GM12878 (cell line): ENCODE data around the gene CAPNS2. TPM values are rescaled to one million over a fixed set of nuclear protein-coding genes. Genes with fewer than 3 reads are reported as not detected.

Experiments used
- ATAC-seq: fragments of 200-7000 bp; cut with Tn5 transposase; 3 replicates; pipeline ENCODE4 v1.9.1; 2020; ENCODE audit warnings: mild to moderate bottlenecking, moderate library complexity
- BruUV-seq: library from RNA; stranded (reverse); fragments of 400-500 nt; replicated peaks from 2 replicates; lab custom pipeline; 2021; lab: Mats Ljungman, UMichigan
- CTCF ChIA-PET: fragments of 300-600 bp; sonication (Branson Sonifier 250); formaldehyde crosslinking; extraction: SDS; loops from one replicate; lab custom pipeline; 2021; ENCODE audit warnings: inconsistent platforms; lab: Yijun Ruan, JAX
- POLR2A ChIA-PET: fragments of 350-600 bp; formaldehyde crosslinking; extraction: SDS; loops from one replicate; lab custom pipeline; 2021; ENCODE audit warnings: inconsistent platforms; lab: Charles Lee
- RAD21 ChIA-PET: fragments of 300-600 bp; sonication (Branson Sonifier 250); formaldehyde crosslinking; loops from one replicate; lab custom pipeline; 2023; ENCODE audit warnings: antibody characterized with exemption; ENCODE audit not compliant: unreplicated experiment; lab: Charles Lee
- SMC1A ChIA-PET: fragments of 300-600 bp; sonication (Branson Sonifier 250); formaldehyde crosslinking; loops from one replicate; lab custom pipeline; 2023; ENCODE audit not compliant: unreplicated experiment, uncharacterized antibody; lab: Charles Lee
- DNase-seq: peaks from one replicate; pipeline ENCODE4 v3.0.0-alpha.2; 2011; ENCODE audit warnings: low read depth, low spot score
- FAIRE-seq: peaks from 3 replicates; lab custom pipeline; 2011; peaks lifted over from hg19 to GRCh38; lab: Jason Lieb, UNC
- H2AFZ ChIP-seq: 2 replicates; pipeline ENCODE4 v1.6.0; 2011; ENCODE audit warnings: low read depth, low read length, control low read depth; ENCODE audit not compliant: control insufficient read depth
- H3K27ac ChIP-seq: 2 replicates; pipeline ENCODE4 v1.5.1; 2011; ENCODE audit warnings: control low read depth; ENCODE audit not compliant: control insufficient read depth, insufficient read depth
- H3K27me3 ChIP-seq, 2 experiments: replicated peaks in 1 of 2; 2 replicates each; pipeline versions ENCODE4 v1.6.0 to v1.6.1; 2011; ENCODE audit warnings: low read length in 1 of 2; ENCODE audit not compliant: control insufficient read depth in 2 of 2, insufficient read depth in 2 of 2
- H3K36me3 ChIP-seq, 2 experiments: 2 replicates each; pipeline ENCODE4 v1.5.1; 2011; ENCODE audit warnings: low read length in 1 of 2; ENCODE audit not compliant: control insufficient read depth in 2 of 2, insufficient read depth in 2 of 2
- H3K4me1 ChIP-seq: 2 replicates; pipeline ENCODE4 v1.6.1; 2011; ENCODE audit warnings: mild to moderate bottlenecking, low read length, moderate library complexity, mixed read lengths; ENCODE audit not compliant: control insufficient read depth, insufficient read depth
- H3K4me2 ChIP-seq: 2 replicates; pipeline ENCODE4 v1.6.0; 2011; ENCODE audit warnings: control low read depth; ENCODE audit not compliant: control insufficient read depth, insufficient read depth
- H3K4me3 ChIP-seq: fragments of 200-600 bp; sonication (generic); 2 replicates; pipeline ENCODE4 v1.5.1; 2016
- H3K79me2 ChIP-seq: 2 replicates; pipeline ENCODE4 v1.6.0; 2011; ENCODE audit warnings: low read length; ENCODE audit not compliant: control insufficient read depth, insufficient read depth
- H3K9ac ChIP-seq: 2 replicates; pipeline ENCODE4 v1.8.0; 2011; ENCODE audit warnings: low read length, control low read depth, mixed read lengths; ENCODE audit not compliant: control insufficient read depth, insufficient read depth
- H3K9me3 ChIP-seq: replicated peaks from 3 replicates; pipeline ENCODE4 v1.5.1; 2011; ENCODE audit warnings: mild to moderate bottlenecking, low read length; ENCODE audit not compliant: control insufficient read depth, insufficient read depth
- H4K20me1 ChIP-seq: 2 replicates; pipeline ENCODE4 v1.6.0; 2011; ENCODE audit not compliant: control insufficient read depth, insufficient read depth
- GATAD2B ChIP-seq: fragments of 450-650 bp; conservative IDR thresholded peaks from 2 replicates; pipeline ENCODE4 v1.6.1; 2017; ENCODE audit warnings: low read depth, mild to moderate bottlenecking, moderate library complexity
- RFX5 ChIP-seq: IDR thresholded peaks from 2 replicates; pipeline ENCODE4 v1.6.1; 2011; ENCODE audit warnings: low read depth, low read length, improper control_type of control experiment
- SMAD5 ChIP-seq: IDR thresholded peaks from 2 replicates; pipeline ENCODE4 v1.6.1; 2016; ENCODE audit warnings: antibody characterized with exemption, low read depth
- SP1 ChIP-seq: IDR thresholded peaks from one replicate; pipeline ENCODE4 v1.6.1; 2011; ENCODE audit warnings: low read depth, low read length
- SPI1 ChIP-seq: IDR thresholded peaks from 2 replicates; pipeline ENCODE4 v1.6.1; 2011; ENCODE audit warnings: low read depth, mild to moderate bottlenecking, low read length, moderate library complexity, borderline replicate concordance; ENCODE audit not compliant: insufficient read depth
- YBX1 ChIP-seq: fragments of 450-650 bp; IDR thresholded peaks from 2 replicates; pipeline ENCODE4 v1.6.1; 2016; ENCODE audit warnings: antibody characterized with exemption
- WGBS: methylation state at CpG from one replicate; pipeline ENCODE4 v1.1.6; 2016; ENCODE audit warnings: low lambda C conversion rate; ENCODE audit not compliant: insufficient replicate concordance, insufficient coverage; ENCODE audit errors: missing lambda C conversion rate; 5-methylcytosine and 5-hydroxymethylcytosine counted together
- in situ Hi-C: fragments of 300-500 bp; cut with MboI; formaldehyde crosslinking; loops from 9 replicates; pipeline ENCODE4 v1.14.3; 2018; ENCODE audit warnings: mixed read lengths
- intact Hi-C: fragments of 100-400 bp; cut with micrococcal nuclease; formaldehyde crosslinking; loops from one replicate; pipeline ENCODE4 v1.14.2; 2022; ENCODE audit not compliant: unreplicated experiment
- polyA plus RNA-seq, 11 experiments: library from polyadenylated mRNA; depleted of rRNA in 4 of 11; unstranded in 6 of 11; stranded (reverse) in 5 of 11; fragments of >200 nt; fragmentation: Nextera tagmentation in 4 of 11; fragmentation: Illumina TruSeq in 1 of 11; extraction: Ambion mirVana in 4 of 11; extraction: Trizol in 1 of 11; gene quantifications; 1 replicate in 1 of 11; 2 replicates in 10 of 11; pipeline versions ENCODE4 v1.2.1 to v1.2.3, GENCODE V29; 2011 to 2016; ENCODE audit warnings: inconsistent platforms in 2 of 11, missing spikeins in 2 of 11, low read depth in 1 of 11
- total RNA-seq, 4 experiments: library from RNA; depleted of rRNA in 3 of 4; stranded (reverse); fragments of >200 nt in 3 of 4; fragmentation: Illumina TruSeq in 1 of 4; extraction: Trizol in 1 of 4; gene quantifications; 2 replicates each; pipeline versions ENCODE4 v1.2.1 to v1.2.3, GENCODE V29; 2013 to 2021
- TF ChIP-seq, protein P1 (sequence below): fragments of 150-350 bp; IDR thresholded peaks from 2 replicates; pipeline ENCODE4 v1.6.1; 2016; ENCODE audit warnings: low read depth, low read length
- TF ChIP-seq, protein P2 (sequence below): fragments of 450-650 bp; IDR thresholded peaks from 2 replicates; pipeline ENCODE4 v1.6.1; 2016; ENCODE audit warnings: mild to moderate bottlenecking
- TF ChIP-seq, protein P3 (sequence below): IDR thresholded peaks from 2 replicates; pipeline ENCODE4 v1.6.1; 2011; ENCODE audit warnings: borderline replicate concordance, low read depth, mild to moderate bottlenecking, moderate library complexity, low read length; ENCODE audit not compliant: insufficient read depth, poor library complexity, severe bottlenecking

The CAPNS2 gene
- total and polyA plus RNA-seq, 10 of the 15 experiments (the other 5 are each of a cell fraction or from before 2014, with no cell fraction given), result not detected

DNA sequence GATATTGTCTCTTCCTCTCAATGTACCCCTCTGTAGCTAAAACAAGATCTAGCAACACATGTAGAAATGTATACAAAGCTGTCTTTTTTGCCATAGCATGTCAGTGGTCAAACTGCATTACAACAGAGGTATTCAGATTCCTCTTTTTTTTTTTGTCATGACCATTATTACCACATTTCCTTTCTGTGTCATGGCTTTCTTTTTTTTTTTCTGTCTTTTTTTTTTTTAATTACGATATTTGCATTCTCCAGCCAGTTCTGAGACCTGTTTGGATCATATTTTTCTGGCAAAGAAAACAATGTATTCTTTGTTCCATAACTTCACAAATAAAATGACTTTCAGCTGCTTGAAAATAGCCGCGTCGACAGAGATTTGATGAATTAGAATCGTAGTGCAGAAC is 27.4 kb upstream of the CAPNS2 start:
- CTCF ChIA-PET, result interaction anchor here (0.6 kb wide), 1 partner anchor 69 kb away, joined by 3 read pairs; no protein-coding TSS in a partner anchor
- SMC1A ChIA-PET, result no interaction called here

DNA sequence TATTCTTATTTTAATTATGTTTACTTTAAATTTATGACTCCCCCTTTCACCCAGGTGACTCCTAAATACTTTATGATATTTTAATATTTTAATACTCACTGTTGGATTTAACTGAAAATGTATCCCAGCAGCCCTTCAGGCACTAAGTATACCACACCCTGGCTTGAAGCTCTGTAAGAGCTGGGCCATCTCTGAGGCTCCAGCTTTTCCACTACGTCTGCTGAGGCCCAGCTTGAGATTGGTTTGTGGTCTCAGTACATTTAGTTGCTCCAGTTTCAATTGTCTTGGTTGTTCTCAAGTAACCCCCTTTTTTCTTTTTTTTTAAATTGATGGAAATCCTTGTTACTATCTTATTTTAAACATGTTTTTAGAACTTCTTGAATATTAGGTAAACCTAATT is 27.0 kb upstream of the CAPNS2 start:
- ChIA-PET SMC1A (no interaction called here), CTCF (no interaction called here), RAD21 (no interaction called here), POLR2A (no interaction called here)
- Histone ChIP-seq H4K20me1 (no peaks in the 10 kb centered on the region), H3K9me3 (no peaks in the 10 kb centered on the region), H3K27ac (no peak overlapping the region), H3K4me2 (no peak overlapping the region), H3K79me2 (no peaks in the 10 kb centered on the region), H3K27me3 (no peaks in the 10 kb centered on the region), H3K4me3 (no peak overlapping the region), H2AFZ (no peak overlapping the region), H3K4me1 (no peaks in the 10 kb centered on the region), H3K9ac (no peak overlapping the region), H3K36me3 (no peaks in the 10 kb centered on the region)
- DNase-seq, result no peak
- intact Hi-C loops, result no loop called here
- WGBS, result 0% methylated on average over 1 of the region's 1 CpG
- no peak for ATAC-seq
- in situ Hi-C loops, result no loop called here
- FAIRE-seq, result no peak
- BruUV-seq, result no TSS peak
- TF ChIP-seq YBX1 (no peak), GATAD2B (no peak), RFX5 (no peak), SMAD5 (no peak), SPI1 (no peak), SP1 (no peak)
- TF ChIP-seq, protein P1, sequence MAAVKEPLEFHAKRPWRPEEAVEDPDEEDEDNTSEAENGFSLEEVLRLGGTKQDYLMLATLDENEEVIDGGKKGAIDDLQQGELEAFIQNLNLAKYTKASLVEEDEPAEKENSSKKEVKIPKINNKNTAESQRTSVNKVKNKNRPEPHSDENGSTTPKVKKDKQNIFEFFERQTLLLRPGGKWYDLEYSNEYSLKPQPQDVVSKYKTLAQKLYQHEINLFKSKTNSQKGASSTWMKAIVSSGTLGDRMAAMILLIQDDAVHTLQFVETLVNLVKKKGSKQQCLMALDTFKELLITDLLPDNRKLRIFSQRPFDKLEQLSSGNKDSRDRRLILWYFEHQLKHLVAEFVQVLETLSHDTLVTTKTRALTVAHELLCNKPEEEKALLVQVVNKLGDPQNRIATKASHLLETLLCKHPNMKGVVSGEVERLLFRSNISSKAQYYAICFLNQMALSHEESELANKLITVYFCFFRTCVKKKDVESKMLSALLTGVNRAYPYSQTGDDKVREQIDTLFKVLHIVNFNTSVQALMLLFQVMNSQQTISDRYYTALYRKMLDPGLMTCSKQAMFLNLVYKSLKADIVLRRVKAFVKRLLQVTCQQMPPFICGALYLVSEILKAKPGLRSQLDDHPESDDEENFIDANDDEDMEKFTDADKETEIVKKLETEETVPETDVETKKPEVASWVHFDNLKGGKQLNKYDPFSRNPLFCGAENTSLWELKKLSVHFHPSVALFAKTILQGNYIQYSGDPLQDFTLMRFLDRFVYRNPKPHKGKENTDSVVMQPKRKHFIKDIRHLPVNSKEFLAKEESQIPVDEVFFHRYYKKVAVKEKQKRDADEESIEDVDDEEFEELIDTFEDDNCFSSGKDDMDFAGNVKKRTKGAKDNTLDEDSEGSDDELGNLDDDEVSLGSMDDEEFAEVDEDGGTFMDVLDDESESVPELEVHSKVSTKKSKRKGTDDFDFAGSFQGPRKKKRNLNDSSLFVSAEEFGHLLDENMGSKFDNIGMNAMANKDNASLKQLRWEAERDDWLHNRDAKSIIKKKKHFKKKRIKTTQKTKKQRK, result no peak
- TF ChIP-seq, protein P2, sequence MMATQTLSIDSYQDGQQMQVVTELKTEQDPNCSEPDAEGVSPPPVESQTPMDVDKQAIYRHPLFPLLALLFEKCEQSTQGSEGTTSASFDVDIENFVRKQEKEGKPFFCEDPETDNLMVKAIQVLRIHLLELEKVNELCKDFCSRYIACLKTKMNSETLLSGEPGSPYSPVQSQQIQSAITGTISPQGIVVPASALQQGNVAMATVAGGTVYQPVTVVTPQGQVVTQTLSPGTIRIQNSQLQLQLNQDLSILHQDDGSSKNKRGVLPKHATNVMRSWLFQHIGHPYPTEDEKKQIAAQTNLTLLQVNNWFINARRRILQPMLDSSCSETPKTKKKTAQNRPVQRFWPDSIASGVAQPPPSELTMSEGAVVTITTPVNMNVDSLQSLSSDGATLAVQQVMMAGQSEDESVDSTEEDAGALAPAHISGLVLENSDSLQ, result no peak

More for the DNA sequence above, 27.4 kb upstream of the CAPNS2 start:
- TF ChIP-seq, protein P3, sequence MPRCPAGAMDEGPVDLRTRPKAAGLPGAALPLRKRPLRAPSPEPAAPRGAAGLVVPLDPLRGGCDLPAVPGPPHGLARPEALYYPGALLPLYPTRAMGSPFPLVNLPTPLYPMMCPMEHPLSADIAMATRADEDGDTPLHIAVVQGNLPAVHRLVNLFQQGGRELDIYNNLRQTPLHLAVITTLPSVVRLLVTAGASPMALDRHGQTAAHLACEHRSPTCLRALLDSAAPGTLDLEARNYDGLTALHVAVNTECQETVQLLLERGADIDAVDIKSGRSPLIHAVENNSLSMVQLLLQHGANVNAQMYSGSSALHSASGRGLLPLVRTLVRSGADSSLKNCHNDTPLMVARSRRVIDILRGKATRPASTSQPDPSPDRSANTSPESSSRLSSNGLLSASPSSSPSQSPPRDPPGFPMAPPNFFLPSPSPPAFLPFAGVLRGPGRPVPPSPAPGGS, result no peak
- no peak overlapping the region for H3K4me3 ChIP-seq
- no peaks in the 10 kb centered on the region for H3K79me2 ChIP-seq
- ATAC-seq (no peak), DNase-seq (no peak), FAIRE-seq (no peak)
- POLR2A ChIA-PET, result no interaction called here
- no peak overlapping the region for H2AFZ ChIP-seq
- RAD21 ChIA-PET, result no interaction called here
- no peaks in the 10 kb centered on the region for H3K4me1 ChIP-seq
- H3K27me3 ChIP-seq, result no peaks in the 10 kb centered on the region
- no peaks in the 10 kb centered on the region for H3K36me3 ChIP-seq
- no TSS peak for BruUV-seq
- in situ Hi-C loops, result no loop called here
- intact Hi-C loops, result no loop called here
- no peaks in the 10 kb centered on the region for H3K9me3 ChIP-seq
- H3K27ac ChIP-seq, result no peak overlapping the region
- H3K4me2 ChIP-seq, result no peak overlapping the region
- WGBS, result 34% methylated on average over 5 of the region's 5 CpGs
- H3K9ac ChIP-seq, result no peak overlapping the region
- H4K20me1 ChIP-seq, result no peaks in the 10 kb centered on the region
